Stimulated activated CD4-positive, alpha-beta T cell treated with anti-CD3 and anti-CD28 coated beads, TNF-alpha, amount 100 ng/mL, for 4 hours (primary cell): ENCODE measurements around the gene ATR.
"Not testable (repeated sequence)": the region's sequence is repeated elsewhere in the genome, so short reads cannot be mapped to it uniquely, and the experiment has no call there.

Experiments used
- DNase-seq, 3 experiments: peaks; one replicate each; pipeline ENCODE4 v3.0.0-alpha.2; 2020; ENCODE audit warnings: low read depth in 3 of 3

ATR gene

DNA sequence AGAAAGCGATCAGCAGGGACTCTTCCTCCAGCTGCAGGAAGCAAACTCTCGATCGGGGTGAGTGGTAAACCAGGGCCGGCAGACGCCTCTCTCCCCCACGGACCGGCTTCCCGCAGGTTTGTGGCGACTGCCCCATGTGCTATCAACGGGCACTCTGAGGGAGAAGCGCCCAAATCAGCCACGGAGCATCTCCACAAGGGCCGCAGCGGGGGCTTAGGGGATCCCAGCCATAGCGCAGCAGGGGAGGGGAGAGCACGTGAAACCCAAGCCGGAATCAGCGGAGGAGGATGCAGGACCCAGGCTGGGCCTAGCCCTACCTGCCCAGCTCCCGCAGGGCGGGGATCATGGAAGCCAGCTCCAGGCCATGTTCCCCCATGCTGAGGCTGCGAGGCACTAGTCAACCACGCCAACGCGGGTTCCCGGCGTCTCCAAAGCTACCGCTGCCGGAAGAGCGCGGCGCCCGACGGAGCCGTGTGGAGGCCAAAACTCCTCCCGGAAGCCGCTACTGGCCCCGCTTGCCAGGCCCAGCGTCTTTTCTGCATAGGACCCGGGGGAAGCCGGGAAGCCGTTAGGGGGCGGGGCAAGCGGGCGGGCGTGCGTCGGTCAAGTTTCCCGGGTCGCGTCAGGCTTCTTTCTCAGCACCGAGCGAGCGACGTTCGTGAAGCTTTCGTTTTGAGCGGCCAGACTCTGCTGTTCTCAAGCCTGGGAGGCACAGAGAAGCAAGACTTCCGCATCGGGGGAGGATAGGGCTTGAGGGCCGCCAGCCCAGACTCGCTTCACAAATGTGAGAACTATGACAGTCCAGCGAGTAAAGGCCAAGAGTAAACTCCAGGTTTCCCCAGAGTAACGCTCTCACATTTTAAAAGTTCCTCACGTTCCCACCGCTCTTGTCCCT is at the start of gene ATR:
Gene ATR (minus strand): TSS at position 405 of the 895 bp plus-strand sequence. CDS start 29 bp downstream, at position 376.
- DNase-seq: peak; percentile 91 to 93 (median 92)

DNA sequence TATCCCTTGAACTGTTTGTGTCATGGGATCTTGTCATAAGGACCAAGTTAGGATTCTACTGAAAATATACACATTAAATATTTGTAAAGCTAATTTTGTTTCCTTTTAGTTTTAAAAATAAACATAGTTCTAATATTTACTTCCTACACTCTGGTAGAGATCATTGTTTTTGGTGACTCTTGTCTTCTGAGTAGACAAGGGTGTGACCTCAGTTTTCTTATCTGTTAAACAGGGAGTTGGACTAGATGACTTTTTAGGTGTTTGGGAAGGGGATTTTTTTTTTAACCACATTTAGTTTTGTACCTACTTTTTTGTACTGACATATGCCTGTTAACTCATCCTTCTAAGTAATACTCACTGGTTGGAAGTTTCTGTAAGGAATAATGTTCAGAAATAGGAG is 48.4 kb upstream of the ATR start:
- DNase-seq: no peak

DNA sequence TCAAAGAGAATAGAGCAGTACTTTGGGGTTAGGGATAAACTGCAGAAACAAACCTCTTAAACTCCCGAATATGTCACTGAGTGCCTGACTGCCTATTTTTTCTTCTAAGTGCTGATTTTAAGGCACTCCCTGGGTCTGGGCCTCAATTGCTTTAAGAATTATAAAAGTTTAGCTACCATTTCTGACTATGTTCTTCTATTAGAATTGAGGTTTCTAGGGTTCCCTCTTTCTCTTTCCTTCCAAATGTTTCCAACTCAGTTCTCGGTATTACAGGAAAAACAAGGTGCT is 46.6 kb upstream of the ATR start:
- no peak for DNase-seq

DNA sequence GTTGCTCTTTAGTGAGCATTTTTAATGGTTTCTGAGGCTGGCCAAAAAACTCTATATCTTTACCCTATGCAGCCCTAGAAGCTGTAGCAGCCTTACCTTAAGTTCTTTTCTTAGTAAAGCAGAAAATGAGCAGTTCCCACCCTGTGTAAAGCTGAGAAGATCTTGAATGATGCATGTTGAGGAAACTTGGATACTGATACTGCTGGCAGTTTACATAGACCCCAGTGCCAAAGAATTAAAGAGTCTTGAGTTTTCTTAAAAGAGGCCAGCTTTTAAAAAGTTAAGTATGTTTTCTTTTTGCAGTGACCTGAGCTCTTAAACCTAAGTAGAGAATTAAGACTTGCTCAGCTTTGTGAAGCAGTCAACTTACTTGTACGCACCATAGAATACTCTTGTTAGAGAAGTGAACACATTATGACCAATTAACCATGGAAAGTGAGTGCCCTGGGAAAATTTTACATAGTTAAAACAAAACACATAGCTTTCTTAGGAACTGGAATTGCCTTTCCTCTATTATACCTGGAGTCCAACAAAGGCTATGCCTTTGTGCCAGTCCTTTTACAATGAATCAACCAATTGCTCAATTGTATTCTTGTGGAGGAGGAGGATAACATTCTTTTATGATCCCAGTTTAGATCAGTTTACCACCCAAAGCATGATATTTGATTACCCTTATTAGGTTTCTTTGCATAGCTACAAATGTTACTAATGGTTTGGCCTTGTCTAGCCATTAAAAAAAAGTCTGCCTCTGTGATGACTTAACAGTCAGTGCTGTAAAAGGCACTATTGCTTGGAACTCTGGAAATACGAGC is 46.0 kb upstream of the ATR start:
- DNase-seq: no peak

- no peak for DNase-seq
Observed at GRCh38 chr3:142623194-142623593, 44.7 kb upstream of the ATR start.

GRCh38 chr3:142622405-142622804 is 43.9 kb upstream of the ATR start:
- DNase-seq: no peak

DNA sequence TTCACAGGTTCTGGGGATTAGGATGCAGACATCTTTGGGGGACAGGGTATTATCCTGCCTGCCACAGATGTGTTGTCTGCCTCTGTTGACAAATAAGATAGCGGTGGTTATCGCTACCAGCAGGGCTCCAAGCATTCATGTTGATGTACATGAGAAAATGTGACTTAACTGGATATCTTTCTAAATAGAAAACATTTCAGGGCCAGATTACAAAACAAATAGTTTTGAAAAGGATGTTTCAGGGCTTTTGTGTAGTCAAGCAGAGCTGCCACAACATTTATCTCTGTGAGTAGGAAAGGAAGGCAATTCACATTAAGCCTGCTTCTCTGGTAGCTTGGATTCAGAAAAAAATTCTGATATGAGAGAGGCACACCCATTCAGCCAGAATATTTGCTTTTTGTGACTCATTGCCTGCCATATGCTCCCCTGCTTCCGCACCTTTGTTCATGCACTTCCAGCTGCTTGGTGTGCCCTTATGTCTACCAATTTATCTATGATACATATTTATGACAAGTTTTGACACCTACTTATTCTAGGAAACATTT is 40.5 kb upstream of the ATR start:
- no peak for DNase-seq

GRCh38 chr3:142615171-142615570 is 36.6 kb upstream of the ATR start:
- DNase-seq: no peak

GRCh38 chr3:142614059-142614626 is 35.6 kb upstream of the ATR start:
- DNase-seq: no peak

GRCh38 chr3:142613491-142613890 is 35.0 kb upstream of the ATR start:
- no peak for DNase-seq

DNA sequence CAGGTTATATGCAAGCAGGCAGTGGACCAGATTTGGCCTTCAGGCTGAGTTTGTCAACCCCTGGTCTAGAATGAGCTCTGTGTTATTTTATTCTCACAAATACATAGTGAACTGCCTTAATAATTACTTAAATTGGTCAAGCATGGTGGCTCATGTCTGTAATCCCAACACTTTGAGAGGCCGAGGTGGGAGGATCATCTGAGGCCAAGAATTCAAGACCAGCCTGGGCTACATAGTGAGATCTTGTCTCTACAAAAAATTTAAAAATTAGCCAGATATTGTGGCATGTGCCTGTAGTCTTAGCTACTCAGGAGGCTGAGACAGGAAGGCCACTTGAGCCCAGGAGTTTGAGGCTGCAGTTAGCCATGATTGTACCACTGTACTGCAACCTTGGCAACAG is 32.7 kb upstream of the ATR start:
- no peak for DNase-seq

DNA sequence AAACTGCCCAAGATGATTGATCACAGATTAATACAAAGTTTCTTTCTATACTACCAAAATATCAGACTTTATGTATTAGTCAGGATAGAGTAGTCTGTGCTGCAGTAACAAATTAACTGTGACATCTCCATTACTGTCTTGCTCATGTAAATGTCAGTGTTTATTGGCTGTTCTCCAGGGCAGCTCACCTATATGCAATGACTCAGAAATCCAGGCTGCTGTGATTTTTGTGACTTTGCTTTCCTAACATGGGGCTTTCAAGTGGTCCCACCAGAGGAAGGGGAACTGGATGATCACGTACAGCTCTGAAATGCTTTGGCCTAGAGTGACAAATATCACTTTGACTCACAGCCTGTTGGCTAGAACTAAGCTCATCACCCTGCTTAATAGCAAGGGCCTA is 30.6 kb upstream of the ATR start:
- no peak for DNase-seq

DNA sequence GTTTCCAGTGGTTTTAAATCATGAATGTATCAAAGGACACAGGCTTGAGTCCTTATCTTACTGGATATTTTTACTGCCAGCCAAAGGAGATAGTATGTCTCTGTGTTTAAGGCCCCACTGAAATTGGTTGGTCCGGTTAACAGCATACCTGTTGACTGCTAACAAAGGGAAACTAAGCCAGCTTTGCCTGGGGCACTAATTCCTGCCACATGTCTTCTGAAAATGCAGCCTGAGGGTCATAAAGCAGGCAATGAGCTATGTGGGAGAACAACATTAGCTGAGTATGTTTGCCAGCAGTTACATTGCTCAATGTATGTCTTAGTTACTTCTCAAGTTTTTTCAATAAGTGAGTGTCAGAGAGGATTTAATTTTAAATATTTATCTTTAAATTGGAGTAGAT is 30.1 kb upstream of the ATR start:
- DNase-seq: no peak

DNA sequence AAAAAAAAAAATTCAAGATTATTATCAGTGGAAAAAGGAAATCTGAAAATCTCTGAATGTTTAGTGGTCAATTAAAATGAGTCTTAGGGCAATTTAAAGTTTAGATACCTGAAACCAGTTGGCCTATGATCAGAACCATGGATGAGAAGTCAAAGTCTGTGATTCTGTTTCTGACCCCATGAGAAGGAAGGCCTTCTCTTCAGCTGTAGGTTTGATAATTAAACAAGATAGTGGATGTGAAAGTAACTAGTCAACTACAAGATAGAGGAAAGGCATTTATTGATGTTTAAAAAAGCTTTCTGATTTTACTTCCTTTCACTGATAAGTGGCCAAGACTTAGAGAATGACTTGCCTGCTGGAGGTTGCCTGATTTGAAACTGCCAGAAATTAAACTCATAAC is 26.4 kb upstream of the ATR start:
- no peak for DNase-seq

GRCh38 chr3:142603386-142603705 is 24.8 kb upstream of the ATR start:
- DNase-seq: not testable (repeated sequence)

DNA sequence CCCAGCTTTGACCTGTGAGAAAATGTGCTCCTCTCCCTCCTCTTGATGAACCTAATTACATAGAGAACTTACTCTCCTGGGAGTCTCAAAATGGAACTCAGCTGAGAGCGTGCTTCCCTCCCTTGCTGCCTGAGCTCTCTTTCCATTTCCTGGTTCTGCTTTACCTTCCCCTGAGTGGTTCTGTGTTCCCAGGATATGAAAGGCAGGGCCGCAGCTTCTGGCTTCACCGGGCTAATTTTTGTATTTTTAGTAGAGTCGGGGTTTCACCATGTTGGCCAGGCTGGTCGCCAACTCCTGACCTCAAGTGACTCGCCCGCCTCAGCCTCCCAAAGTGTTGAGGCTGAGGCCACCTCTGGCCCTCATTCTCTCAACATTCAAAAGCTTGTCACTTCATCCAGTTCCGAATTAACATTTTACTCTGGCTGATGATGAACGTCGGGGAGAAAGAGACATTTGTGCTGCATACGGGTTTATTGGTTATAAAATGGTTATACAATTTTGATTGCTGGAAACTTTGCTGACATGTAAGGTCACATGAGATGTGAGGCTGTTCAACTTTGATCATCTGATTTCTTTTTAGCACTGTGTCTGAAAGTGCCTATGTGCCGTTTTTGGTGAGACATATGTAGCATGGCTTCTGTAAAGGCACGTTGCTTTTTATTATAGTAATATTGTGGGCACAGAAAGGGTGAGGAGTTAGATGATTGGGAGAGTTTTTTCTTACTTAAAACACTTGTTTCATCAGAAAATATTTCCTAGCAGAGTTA is 24.3 kb upstream of the ATR start:
- DNase-seq: no peak

- DNase-seq: no peak
Observed at GRCh38 chr3:142601713-142602112, 23.2 kb upstream of the ATR start.

GRCh38 chr3:142597906-142598305 is 19.4 kb upstream of the ATR start:
- no peak for DNase-seq

GRCh38 chr3:142596726-142597088 is 18.2 kb upstream of the ATR start:
- no peak for DNase-seq

DNA sequence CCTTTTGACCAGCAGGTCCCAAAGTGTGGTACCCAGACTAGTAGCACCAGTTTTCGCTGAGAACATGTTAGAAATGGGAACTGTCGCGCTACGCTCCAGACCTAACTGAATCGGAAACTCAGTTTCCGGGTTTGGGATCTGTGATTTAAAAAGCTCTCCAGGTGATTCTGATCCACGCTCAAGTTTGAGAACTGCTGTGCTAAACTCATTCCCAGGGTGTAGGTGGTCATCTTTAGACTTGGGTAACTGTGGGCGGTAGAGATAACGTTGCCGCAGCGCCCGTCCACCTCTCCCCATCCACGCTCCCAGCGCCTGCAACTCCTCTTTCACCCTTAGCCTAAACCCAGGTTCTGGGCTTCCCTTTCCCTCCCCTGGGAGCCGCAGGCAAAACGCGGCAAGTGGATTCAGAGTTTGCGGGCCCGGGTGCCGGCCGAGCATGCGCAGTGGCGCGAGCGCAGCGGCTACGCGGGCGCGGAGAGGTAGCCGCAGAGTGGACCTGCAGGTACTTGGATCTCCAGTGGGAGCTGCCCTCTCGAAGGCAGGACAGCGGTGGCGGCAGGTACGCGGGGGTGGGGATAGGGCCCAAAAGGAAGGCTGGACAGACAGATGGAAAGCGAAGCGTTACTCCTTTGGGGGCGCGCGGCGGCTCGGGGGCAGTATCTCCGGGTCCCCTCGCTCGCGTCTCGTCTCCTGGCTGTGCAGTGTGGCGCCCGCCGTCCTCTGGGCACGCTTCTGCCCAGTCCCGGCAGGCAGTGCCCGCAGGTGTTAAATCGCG is 17.6 kb upstream of the ATR start, which contains the start of gene PLS1:
Gene PLS1 (plus strand): TSS at position 443 of the 775 bp plus-strand sequence. CDS start 67,845 bp downstream, outside the sequence.
- peak; percentile 66 to 80 (median 76) for DNase-seq

- no peak for DNase-seq
Observed at GRCh38 chr3:142595581-142595950, 17.0 kb upstream of the ATR start.
